ENCODE results near the gene NDUFB6.
A peak's percentile ranks its signal among the peaks of the same experiment; 100 is the strongest.
"Not testable (repeated sequence)": the region's sequence is repeated elsewhere in the genome, so short reads cannot be mapped to it uniquely, and the experiment has no call there.

NDUFB6 gene

GRCh38 chr9:32571969-32572899, 725 bp downstream of the NDUFB6 start:
- DNase-seq (ENCODE audit: low read depth, low spot score), result peak; percentile 86

DNA sequence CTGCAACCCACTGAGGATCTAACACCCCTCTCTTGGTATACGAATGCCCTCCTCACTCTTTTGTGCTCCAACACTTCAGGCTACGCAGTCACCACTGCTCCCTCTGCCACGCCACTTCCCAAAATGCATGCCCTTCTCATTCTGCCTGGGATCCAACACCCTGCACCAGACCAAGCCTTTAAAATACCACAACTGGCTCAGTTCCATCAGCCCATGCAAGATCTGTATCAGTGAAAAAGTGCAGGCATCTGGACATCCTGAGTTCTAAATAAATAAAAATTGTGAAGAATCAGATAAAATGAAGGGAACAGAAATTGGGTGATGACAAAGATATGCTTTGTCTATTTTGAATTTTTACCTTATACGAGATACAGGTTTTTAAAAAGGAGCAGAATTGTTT, 2.7 kb downstream of the NDUFB6 start:
- DNase-seq (ENCODE audit: low read depth, low spot score), result no peak

GRCh38 chr9:32566770-32567169, 6.2 kb downstream of the NDUFB6 start:
- no peak for DNase-seq (ENCODE audit: low read depth, low spot score)

- no peak for DNase-seq (ENCODE audit: low read depth, low spot score)
Measured at GRCh38 chr9:32565967-32566366, 7.0 kb downstream of the NDUFB6 start.

DNA sequence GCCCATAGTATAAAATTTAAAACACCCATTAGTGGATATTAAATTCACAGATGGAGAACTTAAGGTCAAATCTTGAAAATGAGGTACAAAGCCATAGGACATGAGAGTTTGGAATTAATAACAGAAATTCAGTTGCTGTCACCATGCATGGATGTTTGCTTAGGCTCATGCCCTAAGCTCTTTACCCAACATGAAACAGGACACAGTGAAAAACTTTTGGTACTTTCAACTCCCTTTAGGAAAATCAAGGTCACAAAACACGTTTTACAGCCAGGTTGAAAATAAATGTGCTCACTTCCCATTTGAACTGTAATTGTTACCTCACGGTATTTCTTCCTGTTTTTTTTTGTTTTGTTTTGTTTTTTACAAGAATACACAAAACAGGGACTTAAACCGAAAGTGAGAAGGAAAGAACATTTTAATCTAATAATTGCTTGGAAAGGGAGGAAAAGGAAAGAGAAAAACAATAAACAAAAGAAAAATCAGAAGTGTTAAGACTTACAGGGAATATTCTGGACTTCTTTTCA, 14.5 kb downstream of the NDUFB6 start:
- DNase-seq (ENCODE audit: low read depth, low spot score), result no peak

GRCh38 chr9:32554591-32554990, 18.4 kb downstream of the NDUFB6 start:
- no peak for DNase-seq (ENCODE audit: low read depth, low spot score)

- DNase-seq (ENCODE audit: low read depth, low spot score), result no peak
Measured at GRCh38 chr9:32554107-32554506, 18.9 kb downstream of the NDUFB6 start.

GRCh38 chr9:32552172-32552872, 20.6 kb downstream of the NDUFB6 start, which contains the start of the genes SMIM27 and TOPORS:
Gene SMIM27, plus strand, starts transcription at chr9:32552327. Its CDS starts 108 bp downstream, at chr9:32552435.
Gene TOPORS, minus strand, starts transcription at chr9:32552586. Its CDS starts 150 bp downstream, at chr9:32552436.
- peak; percentile 97 for DNase-seq (ENCODE audit: low read depth, low spot score)

- DNase-seq (ENCODE audit: low read depth, low spot score), result no peak
Measured at GRCh38 chr9:32551276-32552051, 21.5 kb downstream of the NDUFB6 start.

DNA sequence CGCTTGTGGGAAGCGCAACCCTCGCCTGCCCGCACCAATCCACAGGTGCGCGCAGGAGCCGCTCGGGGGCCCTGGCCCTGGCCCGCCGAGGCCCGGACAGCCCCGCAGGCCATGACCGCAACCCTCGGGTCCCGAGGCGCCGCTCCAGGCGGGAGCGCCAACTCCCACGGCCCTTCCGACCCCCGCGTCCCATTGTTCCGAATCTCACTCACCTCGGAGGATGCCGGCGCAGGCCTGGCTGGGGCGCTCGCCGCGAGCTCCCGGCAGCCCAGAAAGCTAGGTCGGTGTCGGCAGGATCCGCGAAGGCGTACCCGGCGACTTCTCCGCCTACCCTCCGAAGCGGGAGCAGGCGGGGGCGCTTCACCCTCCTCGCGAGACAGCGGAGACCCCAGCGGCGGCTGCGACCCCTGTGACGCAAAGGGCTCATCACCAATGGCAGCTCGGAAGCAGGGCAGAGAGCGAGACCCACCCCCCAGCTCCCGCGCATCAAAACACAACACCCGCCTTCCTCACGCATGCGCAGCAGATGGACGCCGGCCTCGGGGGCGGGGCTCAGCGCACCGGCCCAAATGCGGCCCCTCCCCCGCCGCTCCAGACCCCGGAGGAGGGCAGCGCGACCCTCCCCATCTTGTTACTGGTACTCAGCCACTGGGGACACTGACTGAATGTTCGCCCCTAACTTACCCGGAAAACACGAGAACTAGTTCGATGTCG, 22.2 kb downstream of the NDUFB6 start:
- DNase-seq (ENCODE audit: low read depth, low spot score), result peak; percentile 98

- peak; percentile 57 for DNase-seq (ENCODE audit: low read depth, low spot score)
Measured at GRCh38 chr9:32550150-32550561, 22.8 kb downstream of the NDUFB6 start.

- DNase-seq (ENCODE audit: low read depth, low spot score), result not testable (repeated sequence)
Measured at GRCh38 chr9:32548213-32548612, 24.7 kb downstream of the NDUFB6 start.

- no peak for DNase-seq (ENCODE audit: low read depth, low spot score)
Measured at GRCh38 chr9:32545884-32546283, 27.1 kb downstream of the NDUFB6 start.

DNA sequence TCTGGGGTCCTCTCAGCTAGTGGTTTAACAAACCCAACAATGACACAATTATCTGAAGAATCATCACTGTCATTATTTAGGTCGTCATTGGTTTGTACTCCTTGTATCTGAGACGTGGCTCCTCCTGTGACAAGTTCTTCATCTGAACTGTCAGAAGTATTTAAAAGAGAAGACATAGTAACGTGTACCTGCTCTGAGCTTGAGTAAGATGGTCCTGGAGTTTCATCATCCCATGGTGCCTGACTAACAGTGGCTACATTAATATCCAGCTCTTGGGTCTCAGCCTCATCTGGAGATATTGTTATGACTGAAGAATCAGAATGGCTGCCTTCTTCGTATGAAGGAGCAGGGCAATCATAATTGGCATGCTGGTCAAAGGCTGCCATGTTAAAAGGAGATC, 29.9 kb downstream of the NDUFB6 start:
- no peak for DNase-seq (ENCODE audit: low read depth, low spot score)

- no peak for DNase-seq (ENCODE audit: low read depth, low spot score)
Measured at GRCh38 chr9:32533816-32534215, 39.1 kb downstream of the NDUFB6 start.

DNA sequence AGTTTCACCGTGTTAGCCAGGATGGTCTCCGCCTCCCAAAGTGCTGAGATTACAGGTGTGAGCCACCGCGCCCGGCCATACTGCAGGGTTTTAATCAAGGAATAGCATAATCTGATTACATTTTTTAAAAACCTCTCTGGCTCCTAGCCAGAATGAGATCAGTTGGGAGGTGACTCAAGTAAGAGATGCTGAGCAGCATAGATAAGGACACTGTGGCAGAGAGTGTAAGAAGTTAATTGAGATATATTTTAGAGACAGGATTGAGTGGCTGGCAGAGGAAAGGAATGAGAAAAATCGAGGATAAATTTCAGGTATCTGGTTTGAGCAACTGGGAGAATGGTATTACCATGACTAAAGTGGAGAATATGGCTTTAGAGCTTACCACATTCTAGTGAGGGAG, 39.6 kb downstream of the NDUFB6 start:
- DNase-seq (ENCODE audit: low read depth, low spot score), result no peak

GRCh38 chr9:32526707-32527048, 46.3 kb downstream of the NDUFB6 start:
- DNase-seq (ENCODE audit: low read depth, low spot score), result no peak

DNA sequence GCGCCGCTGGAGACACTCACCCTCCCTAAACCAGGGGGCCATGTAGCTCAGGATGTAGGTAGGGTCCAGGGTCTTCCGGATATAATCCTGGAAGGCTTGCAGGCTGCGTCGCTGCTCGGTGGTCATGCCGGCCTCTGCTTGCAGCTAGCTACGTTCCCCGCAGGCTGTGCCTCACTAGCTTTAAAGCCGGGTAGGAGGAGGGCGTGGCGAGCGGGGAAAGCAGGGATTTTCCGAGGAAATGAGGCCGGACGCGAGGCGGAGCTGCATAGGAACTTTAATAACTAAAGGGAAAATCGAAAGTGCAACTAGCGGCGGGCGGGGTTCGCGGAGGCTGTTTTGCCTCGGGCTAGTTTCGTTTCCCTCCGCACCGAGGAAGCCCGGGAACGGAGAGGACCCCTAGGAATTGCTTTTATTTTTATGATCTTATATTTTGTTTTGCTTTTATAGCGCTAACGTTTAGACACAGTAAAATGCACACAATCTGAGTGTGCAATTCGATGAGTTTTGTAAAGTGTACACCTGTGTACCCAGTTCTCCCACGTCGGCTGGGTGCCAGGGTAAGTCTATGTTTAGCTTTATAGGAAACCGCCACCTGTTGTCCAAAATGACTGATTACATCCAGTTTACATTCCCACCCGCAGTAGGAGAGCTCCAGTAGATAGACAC, 46.8 kb downstream of the NDUFB6 start, which contains the start of gene RIGI:
RIGI (minus strand) TSS at position 156 of the 666 bp plus-strand sequence; CDS start at position 126, 30 bp downstream.
- DNase-seq (ENCODE audit: low read depth, low spot score), result peak; percentile 96

GRCh38 chr9:32525709-32526030, 47.3 kb downstream of the NDUFB6 start:
- DNase-seq (ENCODE audit: low read depth, low spot score), result no peak

DNA sequence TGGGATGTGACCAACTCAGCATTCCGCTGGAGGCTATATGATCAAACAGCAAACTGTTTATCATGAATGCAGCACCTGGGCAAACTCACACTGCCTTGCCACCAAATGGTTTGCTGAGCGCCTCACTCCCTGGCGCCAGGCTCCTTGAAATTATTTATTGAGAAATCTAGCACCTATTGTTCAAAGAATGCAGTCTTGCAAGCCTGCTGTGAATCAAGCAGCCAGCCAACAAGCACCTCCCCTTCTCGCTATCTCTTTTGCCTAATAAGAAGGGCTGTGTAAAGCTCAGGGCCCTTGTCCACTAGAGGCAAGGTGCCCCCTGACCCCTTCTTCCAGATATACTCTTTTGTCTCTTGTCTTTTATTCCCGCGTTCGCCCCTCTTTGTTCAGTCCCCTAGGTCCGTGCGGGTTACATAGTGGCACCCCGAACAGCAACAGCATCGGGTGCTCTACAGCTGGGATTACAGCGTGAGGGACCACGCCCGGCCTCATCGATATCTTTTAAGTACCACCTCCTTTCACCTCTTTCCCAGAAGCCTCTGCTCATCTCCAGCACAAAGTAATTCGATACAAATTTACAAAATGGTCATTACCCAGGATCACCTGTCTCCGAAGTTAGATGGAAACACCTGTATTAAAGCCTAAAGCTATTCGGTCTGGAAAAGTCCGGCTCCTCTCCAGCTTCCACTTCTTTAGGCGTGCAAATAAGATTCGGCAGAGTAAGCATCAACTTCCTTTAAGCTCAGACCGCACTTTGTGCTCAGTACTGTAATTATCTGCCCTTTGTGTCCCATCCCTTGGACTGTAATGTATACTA, 47.9 kb downstream of the NDUFB6 start:
- DNase-seq (ENCODE audit: low read depth, low spot score), result peak; percentile 17
